Activated CD4-positive, CD25-positive, alpha-beta regulatory T cell (primary cell): ENCODE data around the gene ZNF513.
A peak's percentile ranks its signal among the peaks of the same experiment; 100 is the strongest.
"Not testable (repeated sequence)": the region's sequence is repeated elsewhere in the genome, so short reads cannot be mapped to it uniquely, and the experiment has no call there.

Source experiments
- DNase-seq, 4 experiments: peaks; one replicate each; lab custom pipeline; 2025; lab: John Stamatoyannopoulos, UW

The ZNF513 gene

DNA sequence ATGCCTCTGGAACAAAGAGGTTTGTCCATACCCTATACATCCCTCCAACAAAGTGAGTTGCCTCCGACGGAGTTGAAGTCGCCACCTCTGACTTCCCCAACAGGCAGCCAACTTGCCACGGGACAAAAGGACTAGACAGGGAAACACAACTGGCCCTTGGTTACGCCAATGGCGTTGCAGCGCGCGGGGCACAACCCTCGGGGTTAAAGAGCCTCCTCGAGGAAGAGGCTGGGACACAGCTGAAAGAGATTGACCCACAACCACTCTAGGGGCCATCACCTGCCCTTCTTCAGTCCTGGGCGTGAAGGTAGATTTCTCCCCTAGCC is 24.5 kb downstream of the ZNF513 start:
- DNase-seq: peak in 1 of 4 experiments; percentile 49

DNA sequence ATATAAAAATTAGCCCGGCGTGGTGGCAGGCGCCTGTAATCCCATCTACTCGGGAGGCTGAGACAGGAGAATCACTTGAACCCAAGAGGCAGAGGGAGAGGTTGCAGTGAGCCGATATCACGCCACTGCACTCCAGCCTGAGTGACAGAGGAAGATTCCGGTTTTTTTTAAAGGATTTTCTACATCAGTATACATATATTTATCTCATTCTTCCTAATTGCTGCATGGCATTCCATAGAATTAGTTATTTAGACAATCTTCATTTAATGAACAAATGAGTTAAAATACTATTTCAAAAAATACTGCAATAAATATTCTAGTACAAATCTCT is 26.0 kb downstream of the ZNF513 start:
- DNase-seq: no peak

DNA sequence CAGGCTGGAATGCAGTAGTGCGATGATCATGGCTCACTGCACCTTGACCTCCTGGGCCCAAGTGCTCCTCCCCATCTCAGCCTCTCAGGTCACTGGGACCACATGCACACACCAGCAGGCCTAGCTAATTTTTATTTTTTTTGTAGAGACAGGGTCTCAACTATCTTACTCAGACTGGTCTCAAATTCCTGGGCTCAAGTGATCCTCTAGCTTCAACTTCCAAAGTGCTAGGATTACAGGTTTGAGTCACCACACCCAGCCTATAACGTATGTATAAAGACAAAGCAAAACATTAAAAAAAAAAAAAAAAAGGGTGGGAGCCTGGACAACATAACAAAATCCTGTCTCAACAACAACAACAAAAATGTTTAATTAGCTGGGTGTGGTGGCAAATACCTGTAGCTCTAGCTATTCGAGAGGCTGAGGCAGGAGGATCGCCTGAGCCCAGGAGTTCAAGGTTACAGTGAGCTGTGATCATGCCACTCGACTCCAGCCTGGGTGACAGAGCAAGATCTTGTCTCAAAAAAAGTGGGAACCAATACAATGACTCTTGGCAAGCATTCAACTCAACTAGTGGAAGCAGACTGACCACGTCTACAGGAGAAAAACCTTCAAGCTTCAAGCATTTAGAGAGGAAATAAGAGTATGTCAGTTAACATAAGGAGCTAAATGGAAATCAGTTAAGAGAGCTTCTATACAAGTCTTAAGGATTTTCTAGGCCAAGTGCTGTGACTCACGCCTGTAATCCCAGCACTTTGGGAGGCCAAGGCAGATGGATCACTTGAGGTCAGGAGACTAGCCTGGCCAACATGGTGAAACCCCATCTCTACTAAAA is 26.6 kb downstream of the ZNF513 start:
- DNase-seq: no peak

DNA sequence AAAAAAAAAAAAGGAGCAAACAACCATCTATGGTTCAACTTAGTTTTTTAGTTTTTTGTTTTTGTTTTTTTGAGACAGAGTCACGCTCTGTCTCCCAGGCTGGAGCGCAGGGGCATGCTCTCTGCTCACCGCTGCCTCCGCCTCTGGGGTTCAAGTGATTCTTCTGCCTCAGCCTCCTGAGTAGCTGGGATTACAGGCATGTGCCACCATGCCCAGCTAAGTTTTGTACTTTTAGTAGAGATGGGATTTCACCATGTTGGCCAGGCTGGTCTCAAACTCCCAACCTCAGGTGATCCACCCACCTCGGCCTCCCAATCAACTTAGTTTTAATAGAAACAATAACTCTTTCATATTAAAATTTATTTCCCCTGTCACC is 27.2 kb downstream of the ZNF513 start:
- not testable (repeated sequence) for DNase-seq

DNA sequence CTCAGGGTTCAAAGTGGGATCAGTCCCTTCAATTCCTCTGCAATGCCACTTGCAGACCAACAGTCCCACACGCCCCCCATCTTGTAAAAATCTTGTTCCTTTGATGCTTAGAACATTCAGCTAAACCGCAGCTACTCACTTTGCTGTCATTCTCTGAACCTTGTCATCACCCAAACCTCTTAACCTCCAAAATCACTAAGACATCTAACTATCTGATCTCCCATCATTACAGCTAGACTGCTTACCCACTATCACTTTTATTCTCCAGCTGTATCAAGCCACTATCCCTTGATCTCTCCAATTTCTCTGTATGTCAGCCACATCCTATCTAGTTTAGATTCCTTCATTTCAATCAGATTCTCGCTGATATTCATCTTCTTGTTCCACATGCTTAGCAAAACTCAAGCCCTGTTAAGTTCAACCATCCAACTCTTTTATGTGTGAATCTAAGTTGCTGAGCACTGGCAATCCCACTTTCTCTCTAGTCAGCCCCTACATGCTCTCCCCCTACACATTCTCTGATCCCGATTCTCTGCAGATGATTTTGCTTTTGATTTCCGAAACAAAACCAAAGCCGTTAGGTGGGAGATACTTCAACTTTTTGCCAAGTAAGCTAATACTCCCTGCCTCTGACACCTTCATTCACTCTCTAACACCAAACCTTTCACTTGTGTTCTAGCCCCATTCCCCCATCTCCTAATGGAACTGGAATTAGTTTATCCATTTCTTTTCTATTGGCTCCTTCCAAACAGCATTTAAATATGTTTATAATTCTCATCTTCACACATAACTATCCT is 28.5 kb downstream of the ZNF513 start:
- no peak for DNase-seq

DNA sequence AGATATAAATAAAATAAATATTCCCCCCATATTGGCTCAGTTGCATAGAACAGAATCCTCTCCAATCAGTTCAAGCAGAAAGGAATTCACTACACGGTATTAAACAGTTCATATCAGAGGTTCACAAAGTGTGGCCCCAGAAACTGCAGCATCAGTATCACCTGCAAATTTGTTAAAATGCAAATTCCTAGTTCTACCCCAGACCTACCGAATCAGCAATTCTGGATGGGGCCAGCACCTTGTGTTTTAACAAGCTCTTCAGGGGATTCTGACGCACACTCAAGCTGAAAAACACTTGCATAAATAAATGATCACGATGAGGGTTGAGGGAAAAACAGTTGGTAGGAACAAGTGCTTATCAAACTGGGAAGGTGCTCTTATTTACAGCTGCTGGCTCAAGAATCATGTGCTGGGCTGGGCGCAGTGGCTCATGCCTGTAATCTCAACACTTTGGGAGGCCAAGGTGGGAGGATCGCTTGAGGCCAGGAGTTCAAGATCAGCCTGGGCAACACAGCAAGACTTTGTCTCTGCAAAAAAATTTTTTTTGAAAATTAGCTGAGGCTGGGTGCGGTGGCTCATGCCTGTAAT is 30.3 kb downstream of the ZNF513 start:
- no peak for DNase-seq

DNA sequence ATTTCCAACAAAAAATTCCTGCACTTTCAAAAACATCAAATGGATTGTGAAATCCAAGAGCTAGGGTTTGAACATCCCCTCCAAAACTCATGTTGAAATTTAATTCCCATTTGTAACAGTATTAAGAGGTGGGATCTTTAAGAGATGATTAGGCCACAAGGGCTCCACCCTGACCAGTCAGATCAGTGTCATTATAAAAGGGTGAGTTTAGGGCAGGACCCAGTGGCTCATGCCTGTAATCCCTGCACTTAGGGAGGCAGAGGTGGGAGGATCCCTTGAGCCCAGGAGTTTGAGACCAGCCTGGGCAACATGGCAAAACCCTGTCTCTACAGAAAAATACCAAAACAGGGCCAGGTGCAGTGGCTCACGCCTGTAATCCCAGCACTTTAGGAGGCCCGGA is 32.9 kb downstream of the ZNF513 start:
- DNase-seq: no peak

DNA sequence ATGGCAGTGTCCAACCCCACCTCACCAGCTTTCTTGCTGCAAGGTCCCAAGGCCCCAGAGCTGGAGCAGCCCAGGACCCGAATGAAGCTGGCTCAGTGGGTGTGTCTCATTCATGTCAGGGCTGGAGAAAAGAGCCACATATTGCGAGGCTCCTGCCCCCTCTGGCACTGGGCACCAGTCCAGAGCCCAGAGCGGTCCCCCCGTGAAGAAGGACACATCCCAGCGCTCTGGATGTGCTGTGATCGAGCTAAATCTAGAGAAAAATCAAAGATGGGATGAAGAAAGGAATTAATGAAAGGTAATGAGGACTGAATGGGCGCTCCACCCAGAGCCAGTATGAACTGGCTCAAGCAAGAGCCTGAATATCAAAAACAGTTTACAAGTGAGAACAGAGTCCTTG is 44.4 kb downstream of the ZNF513 start:
- DNase-seq: no peak

DNA sequence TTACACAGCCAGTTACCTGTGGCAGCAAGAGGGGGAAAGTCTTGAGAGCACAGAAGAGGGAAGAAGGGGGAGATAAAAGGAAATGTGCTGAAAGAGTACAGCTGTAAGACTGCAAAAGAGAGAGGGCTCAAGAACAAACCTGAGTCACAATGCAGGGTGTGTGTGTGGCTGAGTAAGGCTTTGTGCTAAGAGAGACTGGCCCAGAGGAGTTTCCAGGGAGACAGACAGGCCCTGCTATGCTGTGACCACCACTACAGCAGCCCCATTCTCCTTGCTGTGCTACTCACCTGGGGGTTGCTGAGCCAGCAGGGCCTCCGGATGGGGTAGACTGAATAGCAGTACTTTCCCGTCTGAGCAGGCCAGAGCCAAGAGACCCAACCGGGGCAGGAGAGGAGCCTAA is 45.2 kb downstream of the ZNF513 start:
- DNase-seq: no peak
